Gastroesophageal sphincter (tissue), 3 donors: ENCODE data around the gene F5.

Experiments used
- POLR2A ChIP-seq, 2 donors: fragments of 450-650 bp; IDR thresholded peaks; one replicate each; pipeline ENCODE4 v1.6.1; 2017; ENCODE audit warnings: antibody characterized with exemption in 2 of 2, mild to moderate bottlenecking in 2 of 2, moderate library complexity in 1 of 2
- POLR2AphosphoS5 ChIP-seq: sonication (generic); formaldehyde crosslinking; IDR thresholded peaks from one replicate; pipeline ENCODE4 v1.6.1; 2017; ENCODE audit warnings: antibody characterized with exemption
- TF ChIP-seq, protein P1 (sequence below), 4 experiments: fragments of 200-600 bp in 2 of 4; fragments of 450-650 bp in 2 of 4; sonication (generic) in 1 of 4; IDR thresholded peaks; one replicate each; pipeline ENCODE4 v1.5.1; 2017 to 2019; ENCODE audit warnings: antibody characterized with exemption in 4 of 4, mild to moderate bottlenecking in 2 of 4, moderate library complexity in 2 of 4

DNA sequence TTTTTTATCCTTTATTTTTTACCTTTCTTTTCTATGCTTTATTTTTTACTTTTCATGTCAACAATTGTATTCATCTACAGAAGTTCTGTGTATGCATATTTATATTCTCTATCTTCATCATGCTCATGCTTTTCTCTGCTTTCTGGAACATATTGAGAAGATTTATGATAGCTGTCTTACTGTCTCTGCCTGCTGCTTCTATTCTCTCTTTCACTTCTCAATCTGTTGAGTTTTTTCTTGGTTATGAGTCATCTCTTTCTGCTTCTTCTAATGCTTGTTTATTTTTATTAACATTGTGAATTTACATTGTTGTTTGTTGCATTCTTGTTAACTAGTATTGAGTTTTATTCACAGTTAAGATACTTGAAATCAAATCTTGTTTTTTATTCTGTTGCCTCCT is 22.6 kb downstream of the F5 start:
- TF ChIP-seq, protein P1, sequence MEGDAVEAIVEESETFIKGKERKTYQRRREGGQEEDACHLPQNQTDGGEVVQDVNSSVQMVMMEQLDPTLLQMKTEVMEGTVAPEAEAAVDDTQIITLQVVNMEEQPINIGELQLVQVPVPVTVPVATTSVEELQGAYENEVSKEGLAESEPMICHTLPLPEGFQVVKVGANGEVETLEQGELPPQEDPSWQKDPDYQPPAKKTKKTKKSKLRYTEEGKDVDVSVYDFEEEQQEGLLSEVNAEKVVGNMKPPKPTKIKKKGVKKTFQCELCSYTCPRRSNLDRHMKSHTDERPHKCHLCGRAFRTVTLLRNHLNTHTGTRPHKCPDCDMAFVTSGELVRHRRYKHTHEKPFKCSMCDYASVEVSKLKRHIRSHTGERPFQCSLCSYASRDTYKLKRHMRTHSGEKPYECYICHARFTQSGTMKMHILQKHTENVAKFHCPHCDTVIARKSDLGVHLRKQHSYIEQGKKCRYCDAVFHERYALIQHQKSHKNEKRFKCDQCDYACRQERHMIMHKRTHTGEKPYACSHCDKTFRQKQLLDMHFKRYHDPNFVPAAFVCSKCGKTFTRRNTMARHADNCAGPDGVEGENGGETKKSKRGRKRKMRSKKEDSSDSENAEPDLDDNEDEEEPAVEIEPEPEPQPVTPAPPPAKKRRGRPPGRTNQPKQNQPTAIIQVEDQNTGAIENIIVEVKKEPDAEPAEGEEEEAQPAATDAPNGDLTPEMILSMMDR (IDR thresholded peaks at IDR 0.05): no peak
- TF ChIP-seq POLR2AphosphoS5 (no peak), POLR2A (IDR thresholded peaks at IDR 0.05) (no peak)
